Left ventricle myocardium superior (tissue), 1 donor: ENCODE results near the gene MSL3B.

Source experiments
- ATAC-seq: fragments of 200-7000 bp; cut with Tn5 transposase; one replicate; pipeline ENCODE4 v1.9.1; 2020; ENCODE audit warnings: mild to moderate bottlenecking, moderate library complexity
- DNase-seq: peaks from one replicate; pipeline ENCODE4 v3.0.0-alpha.2; 2020
- intact Hi-C: fragments of 100-400 bp; cut with micrococcal nuclease; formaldehyde crosslinking; loops from one replicate; pipeline ENCODE4 v1.11.0; 2022
- donor health status: DM: no; HTN: yes; CAD: no; lungs with severe emphysema.

The MSL3B gene

DNA sequence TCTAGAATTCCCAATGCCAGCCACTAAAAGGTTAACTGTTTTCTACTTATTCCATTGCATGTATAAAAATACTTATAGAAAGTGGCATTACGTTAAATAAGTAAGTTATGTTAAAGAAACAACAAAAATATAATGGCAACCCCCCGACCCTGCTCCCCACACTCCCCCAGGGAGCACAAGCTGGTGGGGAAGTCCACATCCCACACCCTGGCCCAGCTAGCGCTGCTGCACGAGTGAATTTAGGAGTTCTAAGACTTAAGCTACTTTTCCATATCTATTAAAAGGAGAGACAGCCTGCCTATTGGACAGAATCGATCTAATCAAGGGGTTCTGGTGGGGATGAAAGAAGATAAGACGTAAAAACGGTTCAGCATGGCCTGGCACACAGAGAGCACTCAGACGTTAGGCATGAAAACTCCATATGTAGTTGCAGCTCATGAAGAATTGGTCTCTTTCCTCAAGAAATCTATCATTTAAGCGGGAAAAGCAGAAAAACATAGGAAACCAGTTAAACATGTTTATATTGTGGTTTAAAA lies 30.4 kb downstream of the MSL3B start:
- ATAC-seq, result no peak
- intact Hi-C loops, result no loop called here

DNA sequence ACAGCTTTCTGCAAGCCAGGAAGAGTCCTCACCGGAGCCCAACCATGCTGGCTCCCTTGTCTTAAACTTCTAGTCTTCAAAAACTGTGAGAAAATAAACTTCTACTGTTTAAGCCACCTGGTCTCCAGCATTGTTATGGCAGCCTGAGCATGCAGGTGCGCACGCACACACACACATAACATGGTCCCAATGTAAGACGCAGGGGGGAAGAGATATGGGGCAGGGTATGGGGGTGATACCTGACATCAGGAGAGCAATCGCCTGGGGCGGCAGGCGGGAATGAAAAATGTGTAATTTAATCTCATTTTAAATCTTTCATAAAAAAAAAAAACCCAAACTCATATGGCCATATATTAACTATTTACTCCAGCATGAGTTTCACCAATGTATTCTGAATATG lies 31.8 kb downstream of the MSL3B start:
- ATAC-seq (no peak), DNase-seq (no peak)
- intact Hi-C loops, result no loop called here

More for the DNA sequence above, 30.4 kb downstream of the MSL3B start:
- DNase-seq, result no peak

DNA sequence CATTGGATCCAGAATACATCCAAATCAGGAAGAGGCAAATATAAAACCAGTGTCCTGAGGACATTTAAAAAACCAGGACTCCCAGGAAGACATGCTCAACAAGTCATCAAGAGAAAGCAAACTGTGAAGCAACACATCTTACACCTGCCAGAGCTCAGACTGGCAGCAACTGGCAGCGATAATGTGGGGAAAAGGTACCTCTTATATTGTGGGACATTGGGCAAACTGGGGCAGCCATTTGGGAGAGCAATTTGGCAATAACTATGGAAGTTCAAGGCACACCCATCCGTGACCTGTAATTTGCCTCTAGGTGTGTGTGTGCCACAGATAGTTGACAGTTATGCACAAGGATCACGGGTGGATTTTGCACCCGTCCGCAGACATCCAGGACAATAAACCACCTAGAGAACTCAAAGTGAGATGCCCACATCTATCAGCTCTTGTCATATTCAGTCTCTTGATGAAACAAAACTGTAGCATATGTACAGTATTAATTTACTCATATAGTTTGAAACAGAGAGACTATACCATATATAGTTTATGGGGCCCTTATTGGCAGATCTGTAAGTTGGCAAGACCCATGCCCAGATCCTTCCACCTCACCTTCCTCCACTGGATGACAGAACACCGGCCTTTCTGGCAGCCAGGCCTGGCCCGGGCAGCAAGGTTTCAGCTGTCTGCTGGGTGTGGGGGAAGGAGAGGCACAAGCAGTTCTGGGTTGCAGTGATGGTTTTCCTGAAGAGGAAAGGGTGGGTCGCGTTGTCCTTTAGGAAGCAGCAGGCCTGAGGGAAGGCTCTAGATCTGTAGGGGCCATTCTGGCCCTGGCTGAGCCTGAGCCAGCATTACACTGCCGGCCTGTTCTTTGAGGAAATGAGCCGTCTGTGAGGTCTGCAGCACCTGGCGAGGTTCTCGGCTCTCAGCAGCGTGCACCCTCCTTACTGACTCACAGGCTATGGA lies 32.7 kb downstream of the MSL3B start:
- DNase-seq (no peak), ATAC-seq (no peak)
- intact Hi-C loops, result no loop called here

DNA sequence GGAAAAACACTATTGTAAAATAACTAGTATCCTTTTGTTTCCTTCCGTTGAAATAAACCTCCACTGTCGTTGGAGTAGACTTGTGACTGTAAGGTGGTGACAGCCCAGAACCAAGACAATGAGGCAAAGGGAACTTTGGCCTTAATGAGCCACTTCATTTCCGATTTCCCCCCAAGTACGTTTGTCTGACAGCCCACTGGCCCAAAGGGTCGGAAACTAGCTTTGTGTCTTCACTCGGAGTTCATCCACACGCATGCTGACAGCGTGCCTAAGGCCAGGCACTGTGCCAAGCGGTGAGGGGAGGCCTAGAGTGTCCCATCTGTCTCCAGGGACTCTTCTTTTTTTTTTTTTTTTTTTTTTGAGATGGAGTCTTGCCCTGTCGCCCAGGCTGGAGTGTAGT lies 34.8 kb downstream of the MSL3B start:
- ATAC-seq (no peak), DNase-seq (no peak)
- intact Hi-C loops, result no loop called here

DNA sequence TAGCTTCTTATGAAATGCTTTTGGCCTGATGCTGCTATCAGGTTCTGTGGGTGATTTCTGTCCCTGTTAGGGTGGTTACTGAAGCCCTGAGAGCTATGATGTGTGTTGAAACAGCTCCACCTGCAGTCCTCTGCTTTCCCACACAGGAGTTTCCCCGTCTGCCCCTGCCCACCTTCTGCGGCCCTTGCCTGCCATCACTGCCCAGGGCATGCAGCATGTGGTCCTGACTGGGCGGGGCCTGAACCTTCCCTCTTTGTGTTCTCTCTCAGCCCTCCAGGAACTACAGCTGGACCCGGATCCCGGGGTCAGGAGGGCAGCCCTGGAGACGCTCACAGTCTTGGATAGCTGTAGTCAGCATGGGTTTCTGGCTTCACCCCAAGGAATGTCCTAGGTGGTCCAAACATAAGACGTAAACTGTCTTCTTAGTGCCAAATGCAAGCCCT lies 35.3 kb downstream of the MSL3B start:
- DNase-seq (no peak), ATAC-seq (no peak)
- intact Hi-C loops, result no loop called here

DNA sequence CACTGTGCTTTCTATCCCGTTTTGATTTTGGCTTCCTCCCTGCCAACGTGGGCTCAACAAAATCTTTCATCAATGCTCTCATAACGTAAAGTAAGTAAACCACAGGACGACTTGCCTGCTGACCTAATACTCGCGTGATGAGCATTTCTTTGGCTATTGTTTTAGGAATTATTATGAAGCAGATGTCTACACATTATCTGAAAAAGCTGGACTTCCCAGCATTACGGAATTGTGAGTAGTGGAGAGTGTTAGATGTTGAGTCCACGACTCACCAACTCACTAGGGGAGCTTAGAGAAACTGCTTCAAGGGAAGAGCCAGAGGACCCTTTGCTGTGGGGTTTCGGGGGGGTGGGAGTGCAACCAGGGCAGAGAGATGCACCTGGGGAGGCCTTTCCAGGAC lies 35.8 kb downstream of the MSL3B start:
- intact Hi-C loops, result no loop called here
- DNase-seq, result no peak
- no peak for ATAC-seq

DNA sequence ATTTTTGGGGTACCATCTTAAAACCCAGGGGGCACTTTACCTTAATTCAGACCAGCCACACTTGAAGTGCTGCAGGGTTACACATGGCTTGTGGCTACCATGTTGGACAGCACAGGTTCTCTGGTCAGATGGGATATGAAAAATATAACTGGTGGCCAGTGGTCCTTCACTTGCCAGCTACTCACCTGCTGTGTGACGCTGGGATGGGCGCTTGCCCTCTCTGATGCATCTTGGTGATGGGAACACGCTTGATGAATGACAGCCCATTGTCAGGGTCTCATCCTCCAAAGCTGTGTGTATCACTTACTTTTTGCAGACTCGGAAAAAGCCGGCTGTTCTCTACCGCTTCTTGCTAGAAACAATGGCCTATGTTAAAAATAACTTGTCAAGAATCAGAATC lies 36.3 kb downstream of the MSL3B start:
- DNase-seq (no peak), ATAC-seq (no peak)
- intact Hi-C loops, result no loop called here

DNA sequence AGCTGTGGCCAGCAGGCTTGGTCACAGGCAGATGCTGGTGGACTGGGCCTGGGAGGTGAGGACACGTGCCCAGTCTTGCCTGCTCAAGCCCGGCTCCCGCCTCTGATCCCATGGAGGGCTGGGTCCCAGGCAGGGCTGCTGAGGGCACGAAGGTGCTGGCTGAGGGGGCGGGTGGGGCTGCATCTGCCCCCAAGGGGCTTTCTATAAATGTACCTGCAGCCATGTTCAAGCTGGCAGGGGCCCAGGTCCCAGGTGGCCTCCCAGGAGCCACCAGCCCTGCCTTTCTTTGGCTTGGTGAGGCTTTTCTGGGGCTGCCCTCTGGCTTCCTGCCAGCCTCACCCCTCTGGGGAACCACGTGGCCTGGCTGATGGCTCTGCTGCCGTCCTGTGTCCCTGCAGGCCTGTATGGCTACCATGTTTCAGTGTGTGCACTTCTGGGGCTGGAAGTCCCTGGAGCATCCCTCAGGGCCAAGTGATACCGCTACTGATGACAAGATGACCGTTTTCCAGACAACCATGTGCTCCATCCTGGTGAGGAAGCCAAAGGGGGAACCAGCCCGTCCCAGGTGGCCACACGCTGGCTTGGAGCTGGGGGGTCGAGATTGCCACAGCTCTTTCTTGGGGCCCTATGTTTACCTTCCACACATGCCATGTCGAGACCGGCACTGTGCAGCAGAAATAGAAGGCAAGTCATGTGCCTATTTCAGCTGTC lies 37.0 kb downstream of the MSL3B start:
- intact Hi-C loops, result no loop called here
- ATAC-seq (no peak), DNase-seq (no peak)

DNA sequence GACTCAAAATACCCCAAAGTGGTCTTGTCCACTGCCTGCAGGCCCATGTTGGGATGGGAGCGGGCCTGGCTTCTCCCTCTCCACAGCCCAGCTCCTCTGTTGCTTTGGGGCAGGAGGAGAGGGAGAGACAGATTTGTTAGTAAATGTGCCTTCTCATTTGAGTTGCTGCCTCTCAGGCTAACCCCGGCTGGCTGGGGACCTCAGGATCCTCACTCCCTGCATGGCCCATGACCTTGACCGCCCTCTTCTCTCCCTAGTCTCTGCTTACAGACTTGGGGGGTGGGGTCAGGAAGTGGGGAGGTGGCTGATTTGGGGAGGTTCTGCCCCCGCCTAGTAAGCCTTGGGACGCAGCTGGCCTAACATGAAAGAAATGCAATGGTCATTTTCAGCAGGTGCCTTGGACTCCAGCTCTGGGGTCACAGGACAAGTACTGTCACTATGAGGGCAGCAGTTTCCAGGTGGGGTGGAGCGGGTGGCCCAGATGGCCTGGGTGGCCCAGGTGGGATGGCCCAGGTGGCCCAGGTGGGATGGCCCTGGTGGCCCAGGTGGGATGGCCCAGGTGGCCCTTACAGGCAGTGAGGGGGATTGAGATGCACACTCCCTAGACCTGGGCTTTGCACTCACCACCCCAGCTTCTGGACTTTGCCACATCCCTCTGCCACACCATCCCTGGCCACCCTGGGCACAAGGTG lies 37.9 kb downstream of the MSL3B start:
- intact Hi-C loops, result no loop called here
- ATAC-seq (no peak), DNase-seq (no peak)

DNA sequence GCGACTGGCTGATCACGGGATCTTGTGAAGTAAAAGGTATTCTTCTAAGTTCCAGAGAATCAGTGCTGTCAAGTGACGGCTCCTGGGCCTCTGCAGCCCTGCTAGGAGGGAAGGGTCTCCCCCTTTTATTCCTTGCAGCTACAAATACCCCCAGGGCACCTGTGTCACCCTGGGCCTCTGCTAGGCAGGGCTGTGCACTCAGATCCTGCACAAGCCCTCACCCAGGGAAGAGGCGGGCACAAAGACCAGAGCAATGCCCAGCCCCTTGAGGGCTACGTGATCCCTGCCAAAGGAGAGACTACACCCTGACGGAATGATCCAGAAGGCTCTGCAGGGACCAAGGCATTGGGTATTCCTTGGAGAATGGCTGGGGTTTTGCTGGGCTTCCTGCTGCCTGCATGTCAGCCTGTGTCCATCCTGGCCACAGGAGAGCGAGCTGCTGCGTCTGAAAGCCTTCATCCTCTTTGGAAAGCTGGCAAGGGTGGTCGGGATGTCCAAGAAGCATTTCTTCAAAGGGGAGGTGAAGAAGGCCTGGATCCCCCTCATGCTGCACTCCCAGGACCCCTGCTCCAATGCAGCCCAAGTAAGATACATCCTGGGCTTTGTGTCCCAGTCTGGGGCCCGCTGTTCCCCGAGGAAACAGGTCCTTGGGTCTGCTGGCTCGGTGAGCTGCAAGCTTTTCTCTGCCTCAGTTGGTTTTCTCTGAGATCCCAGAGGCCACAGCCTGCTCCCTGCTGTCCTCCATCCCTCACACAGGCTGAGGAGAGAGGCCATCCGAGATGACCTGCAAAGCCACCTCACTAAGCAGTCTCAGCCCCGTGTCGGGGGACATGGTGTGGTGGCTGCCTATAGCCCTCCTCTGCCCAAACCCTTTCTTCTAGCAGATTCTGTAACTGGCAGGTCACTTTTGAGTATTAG lies 38.7 kb downstream of the MSL3B start:
- intact Hi-C loops, result no loop called here
- ATAC-seq, result no peak
- no peak for DNase-seq

DNA sequence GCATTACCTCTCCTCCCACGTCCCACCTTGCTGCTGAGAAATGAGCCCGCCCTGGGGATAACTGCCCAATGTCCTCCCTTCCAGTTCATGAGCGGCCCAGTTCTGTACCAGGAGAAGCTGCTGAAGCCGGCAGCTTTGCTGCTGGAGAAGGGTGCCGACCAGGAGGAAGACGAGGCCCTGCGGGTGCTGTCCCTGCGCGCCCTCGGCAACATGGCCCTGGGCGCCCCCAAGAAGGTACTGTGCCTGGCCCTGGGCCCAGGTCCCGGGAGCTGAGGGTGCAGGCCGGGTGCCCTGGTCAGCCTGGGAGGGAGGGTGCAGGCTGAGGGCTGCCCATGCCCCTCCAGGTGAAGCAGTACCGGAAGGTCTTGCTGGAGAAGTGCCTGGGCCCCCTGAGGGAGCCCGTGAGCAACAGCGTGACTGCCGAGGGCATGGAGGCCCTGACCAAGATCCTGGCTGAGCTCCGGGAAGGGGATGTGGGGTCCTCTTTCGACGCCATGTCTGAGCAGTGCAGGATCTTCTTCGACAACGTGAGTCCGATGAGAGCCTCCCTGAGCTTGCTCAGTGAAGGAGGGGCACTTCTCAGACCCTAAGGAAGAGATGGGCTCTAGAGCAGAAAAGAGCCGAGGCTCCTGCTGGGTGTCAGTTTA lies 39.5 kb downstream of the MSL3B start:
- no peak for DNase-seq
- no peak for ATAC-seq
- intact Hi-C loops, result no loop called here

DNA sequence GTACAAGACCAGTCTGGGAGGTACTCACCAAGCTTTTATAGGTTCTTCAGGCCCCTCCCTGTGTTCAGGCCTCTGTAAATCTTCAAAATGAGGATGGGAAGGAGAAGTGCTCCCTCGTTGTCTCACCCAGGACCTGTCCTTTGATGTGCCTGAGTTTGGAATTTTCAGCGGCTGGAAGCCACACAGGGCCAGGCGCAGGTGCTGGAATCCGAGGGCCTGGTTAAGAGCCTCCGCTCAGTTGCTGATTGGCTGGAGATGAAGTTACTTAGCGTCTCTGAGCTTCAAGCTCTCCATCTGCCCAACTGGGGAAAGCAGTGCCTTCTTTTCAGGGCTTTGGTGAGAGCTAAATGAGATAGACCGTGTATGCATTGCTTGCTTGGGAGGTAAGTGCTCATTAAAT lies 43.8 kb downstream of the MSL3B start:
- no peak for DNase-seq
- intact Hi-C loops, result no loop called here
- no peak for ATAC-seq

DNA sequence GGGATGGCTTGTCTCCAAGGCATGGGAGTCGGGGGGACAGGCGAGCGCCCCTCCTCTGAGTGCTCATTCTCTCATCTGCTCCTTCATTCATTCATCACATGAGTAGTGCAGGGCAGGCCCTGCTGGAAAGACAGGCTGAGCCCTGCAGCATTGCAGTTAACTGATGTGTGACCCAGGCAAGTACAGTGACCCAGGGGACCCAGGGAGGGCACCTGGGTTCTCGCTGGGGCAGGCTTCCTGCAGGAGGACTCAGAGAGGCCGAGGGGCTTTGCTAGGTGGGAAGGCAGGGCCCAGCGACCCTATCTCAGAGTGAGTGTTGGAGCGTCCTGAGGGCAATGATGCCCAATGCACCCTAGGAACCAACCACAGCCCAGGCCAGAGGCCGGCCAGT lies 44.5 kb downstream of the MSL3B start:
- DNase-seq, result no peak
- intact Hi-C loops, result no loop called here
- no peak for ATAC-seq

DNA sequence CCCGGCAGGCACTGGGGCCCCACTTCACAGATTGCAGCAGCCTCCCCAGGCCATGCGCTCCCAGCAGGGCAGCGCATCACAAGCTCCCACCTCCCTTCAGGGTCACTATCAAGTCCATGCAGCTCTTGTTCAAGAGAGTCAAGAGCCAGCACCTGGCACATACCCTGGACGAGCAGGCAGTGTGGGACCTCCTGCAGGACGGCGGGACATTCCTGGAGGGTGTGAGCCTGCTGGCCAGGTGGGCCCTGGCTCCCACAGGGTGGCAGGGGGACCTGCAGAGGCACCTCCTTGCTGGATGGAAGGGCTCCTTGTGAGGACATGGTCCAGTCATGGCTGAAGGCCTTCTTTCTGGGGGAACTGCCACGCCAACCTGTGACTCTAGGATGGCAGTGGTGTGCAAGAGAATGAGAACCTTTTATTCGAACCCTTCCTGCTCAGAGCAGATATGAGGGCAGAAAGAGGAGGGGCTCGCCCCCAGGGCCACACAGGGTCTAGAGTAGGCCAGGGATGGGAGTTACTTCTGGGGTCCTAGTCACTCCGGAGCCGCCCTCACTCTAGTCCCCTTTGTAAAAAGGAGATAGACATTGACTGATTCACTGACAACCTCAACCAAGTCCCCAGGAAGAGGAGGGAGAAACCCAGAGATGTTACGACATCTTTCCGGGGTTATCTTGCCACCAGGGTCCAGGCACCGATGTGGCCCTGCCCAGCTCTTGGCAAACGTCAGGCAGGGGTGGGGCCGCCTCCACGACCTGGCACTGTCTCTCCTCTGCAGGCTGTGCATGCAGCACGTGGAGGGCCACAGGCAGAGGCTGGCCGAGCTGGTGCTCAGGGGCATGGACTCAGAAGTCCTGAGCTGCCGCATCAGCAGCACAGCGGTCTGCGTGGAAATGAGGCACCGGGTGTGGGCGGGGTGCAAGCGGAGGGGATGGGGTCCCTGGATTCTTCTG lies 45.1 kb downstream of the MSL3B start:
- intact Hi-C loops, result no loop called here
- no peak for ATAC-seq
- no peak for DNase-seq

DNA sequence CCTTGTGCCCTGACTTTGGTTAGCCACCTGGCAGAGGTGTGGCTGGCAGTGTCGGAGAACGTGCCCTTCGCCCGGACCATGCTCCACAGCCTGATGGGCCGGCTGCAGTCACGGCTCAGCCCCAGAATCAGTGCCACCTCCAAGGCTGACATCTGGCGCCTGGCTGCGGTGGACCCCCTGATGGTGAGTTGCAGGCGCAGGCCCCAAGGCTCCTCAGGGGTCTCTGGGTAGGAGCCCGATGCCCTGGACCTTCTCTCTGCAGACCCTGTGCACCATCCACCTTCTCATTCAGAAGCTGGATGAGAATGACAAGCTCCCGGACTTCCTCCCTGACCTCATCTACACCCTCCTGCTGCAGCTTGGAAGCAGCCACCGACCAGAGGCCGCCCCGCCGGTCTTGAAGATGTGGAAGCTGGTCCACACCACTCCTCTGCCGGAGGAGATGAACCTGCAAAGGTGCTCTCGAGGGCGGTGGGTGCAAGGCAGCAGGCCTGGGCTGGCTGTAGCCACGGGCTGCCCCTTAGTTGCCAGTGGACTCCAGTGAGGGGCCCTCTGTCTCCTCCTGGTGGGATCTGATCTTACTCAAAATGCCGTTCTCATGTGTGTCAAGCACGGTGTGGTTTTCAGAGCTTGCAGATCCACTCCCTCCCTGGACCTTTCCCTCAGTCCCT lies 46.0 kb downstream of the MSL3B start:
- no peak for DNase-seq
- intact Hi-C loops, result no loop called here

DNA sequence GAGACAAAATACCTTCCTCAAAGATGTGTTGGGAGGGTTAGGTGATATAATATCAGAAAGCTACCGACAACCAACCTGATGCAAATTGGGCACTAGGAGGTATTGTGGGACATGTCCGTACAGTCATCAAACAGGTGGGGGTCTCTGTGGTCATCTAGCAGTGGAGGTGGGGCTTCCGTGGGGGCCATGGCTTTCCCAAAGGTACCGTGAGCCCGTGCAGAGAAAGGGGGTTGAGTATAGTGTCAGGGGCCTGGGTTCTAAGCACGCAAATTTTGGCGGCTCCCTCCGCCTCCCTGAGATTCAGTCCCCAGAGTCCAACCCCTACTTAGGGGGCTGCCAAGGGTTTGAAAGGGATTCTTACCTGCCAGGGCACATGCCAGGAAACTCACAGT lies 46.5 kb downstream of the MSL3B start:
- ATAC-seq (no peak), DNase-seq (no peak)
- intact Hi-C loops, result no loop called here

More for the DNA sequence above, 46.0 kb downstream of the MSL3B start:
- ATAC-seq, result no peak

DNA sequence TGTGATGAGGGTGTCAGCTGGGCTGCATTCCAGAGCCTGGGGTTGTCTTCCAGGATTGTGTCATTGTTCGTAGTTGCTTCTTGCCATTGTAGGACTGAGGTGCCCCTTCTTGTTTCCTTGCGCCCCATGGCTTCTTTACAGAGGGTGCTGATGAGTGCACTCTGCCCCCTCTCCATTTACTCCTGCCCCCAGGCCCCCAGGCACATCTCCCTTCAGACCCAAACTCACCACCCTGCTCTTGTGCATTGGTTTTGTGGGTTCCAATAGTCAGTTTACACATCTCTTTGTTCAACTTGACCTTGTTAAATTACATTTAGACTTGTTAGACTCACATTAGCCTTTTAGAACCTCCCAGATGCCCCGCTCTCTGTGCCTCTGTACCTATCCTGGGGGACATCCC lies 47.0 kb downstream of the MSL3B start:
- intact Hi-C loops, result no loop called here
- DNase-seq (no peak), ATAC-seq (no peak)
